HG03442 (cell line): Measurements from ENCODE around the gene PCDHGC4.
A peak's percentile ranks its signal among the peaks of the same experiment; 100 is the strongest.

Experiments
- ATAC-seq: cut with Tn5 transposase; IDR thresholded peaks from one replicate; pipeline ENCODE4 v1.9.1; 2021; ENCODE audit warnings: mild to moderate bottlenecking, moderate library complexity; ENCODE audit not compliant: unreplicated experiment

PCDHGC4 gene

GRCh38 chr5:141490271-141490670 is 5.4 kb downstream of the PCDHGC4 start:
- ATAC-seq: no peak

GRCh38 chr5:141490771-141491170 is 5.9 kb downstream of the PCDHGC4 start:
- no peak for ATAC-seq

GRCh38 chr5:141491323-141492167 is 6.7 kb downstream of the PCDHGC4 start:
- ATAC-seq: peak; percentile 15

DNA sequence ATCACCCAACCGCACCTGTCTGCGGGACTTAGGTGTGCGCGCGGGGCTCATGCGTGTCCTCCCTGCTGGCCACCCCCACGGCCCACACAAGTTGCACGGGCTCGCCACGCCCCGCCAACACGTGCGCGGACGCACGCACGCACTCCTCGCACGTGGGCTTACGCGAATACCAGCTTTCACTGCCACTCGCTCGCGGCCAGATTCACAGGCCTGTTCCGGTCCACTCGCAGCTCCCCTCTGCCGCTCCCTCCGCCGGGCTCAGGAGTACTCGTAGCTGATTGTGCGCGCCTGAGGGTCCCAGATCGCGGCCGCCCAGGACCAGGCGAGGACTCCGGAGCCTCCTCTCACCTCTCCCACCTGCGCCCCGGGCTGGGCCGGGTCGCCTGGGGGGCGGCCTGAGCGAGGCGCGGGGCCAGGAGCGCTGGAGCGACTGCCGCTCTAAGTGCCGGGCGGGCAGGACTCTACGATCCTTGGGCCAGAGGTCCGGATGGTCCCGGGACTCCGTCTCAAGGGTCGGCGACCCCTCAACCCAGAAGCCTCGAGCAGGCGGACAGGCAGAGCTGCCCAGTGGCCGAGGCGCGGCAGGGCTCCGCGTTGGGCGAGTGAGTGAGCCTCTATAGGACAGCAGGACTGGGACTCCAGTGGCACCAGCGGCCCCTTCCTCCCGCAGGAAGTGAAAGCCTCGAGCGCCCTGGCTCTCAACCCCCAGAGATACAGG is 7.5 kb downstream of the PCDHGC4 start:
- ATAC-seq: peak; percentile 42

- ATAC-seq: no peak
Measured at GRCh38 chr5:141493500-141494422, 8.9 kb downstream of the PCDHGC4 start.

DNA sequence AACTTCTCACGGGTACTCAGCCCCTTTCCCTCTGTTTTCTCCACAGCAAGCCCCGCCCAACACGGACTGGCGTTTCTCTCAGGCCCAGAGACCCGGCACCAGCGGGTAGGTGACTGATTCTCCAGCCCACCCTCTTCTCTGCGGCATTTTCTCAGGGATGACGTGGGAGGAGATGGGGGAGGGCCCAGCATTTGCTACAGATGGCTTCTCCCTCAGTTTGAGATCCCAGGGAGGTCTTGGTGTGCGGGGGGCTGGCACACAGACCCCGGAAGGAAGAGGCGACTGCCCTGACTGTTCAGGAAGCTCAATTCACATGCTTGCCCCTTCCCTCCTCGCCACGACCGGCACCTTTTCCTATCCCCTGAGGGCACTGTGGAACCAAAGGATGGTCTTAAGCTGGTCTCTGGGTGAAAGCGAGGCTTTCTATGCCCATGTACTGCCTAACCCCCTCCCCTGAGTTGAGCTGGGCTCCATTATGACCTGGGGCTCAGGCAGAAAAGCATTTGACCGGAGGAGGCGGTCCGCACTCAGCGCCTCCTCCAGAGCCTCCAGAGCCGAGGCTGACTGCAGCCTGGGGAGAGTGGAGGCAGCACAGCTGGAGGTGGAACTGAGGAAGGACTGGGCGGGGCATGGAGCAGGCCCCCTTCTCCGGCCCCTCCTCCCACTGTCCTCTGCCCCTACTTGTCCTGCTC is 10.1 kb downstream of the PCDHGC4 start:
- no peak for ATAC-seq

DNA sequence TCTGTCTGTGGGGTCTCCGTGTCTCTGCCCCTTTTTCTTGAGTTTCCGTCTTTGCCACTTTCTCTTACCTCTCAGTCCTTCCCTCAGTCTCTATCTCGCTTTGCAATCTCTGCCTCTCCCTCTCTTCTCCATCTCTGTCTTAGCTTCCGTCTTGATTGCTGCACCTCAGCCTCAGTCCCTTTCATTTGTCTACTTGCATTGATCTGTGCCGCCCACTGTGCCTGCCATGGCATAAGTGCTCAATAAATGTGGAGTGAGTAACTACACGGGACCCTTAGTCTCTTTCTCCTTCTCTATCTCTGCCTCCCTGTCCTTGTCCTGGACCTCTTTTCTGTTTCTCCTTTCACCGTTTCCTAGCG is 10.6 kb downstream of the PCDHGC4 start:
- no peak for ATAC-seq

DNA sequence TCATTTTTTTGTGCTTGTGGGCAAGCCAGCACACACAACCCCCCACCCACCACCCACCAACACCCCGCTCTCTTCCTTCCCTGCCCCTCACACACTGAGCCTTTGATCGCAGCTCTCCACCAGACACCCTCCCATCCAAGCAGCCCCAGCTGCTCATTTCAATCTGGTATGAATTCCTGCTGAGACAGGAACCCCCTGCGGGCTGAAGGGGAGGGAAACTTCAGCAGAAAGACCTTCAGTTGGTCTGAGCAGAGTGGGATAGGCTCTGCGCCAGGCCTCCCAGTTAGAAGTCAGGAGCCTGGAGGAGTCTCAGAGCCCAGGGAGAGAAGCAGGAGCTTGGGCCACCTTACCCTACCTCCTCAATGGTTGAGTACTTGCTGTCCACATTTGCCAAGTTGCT is 11.2 kb downstream of the PCDHGC4 start:
- no peak for ATAC-seq

- no peak for ATAC-seq
Measured at GRCh38 chr5:141501761-141502160, 16.9 kb downstream of the PCDHGC4 start.

GRCh38 chr5:141503681-141504080 is 18.9 kb downstream of the PCDHGC4 start:
- ATAC-seq: no peak

GRCh38 chr5:141504216-141504615 is 19.4 kb downstream of the PCDHGC4 start:
- no peak for ATAC-seq

- ATAC-seq: no peak
Measured at GRCh38 chr5:141506381-141507155, 21.7 kb downstream of the PCDHGC4 start.

GRCh38 chr5:141507387-141508091 is 22.7 kb downstream of the PCDHGC4 start:
- ATAC-seq: peak; percentile 39

DNA sequence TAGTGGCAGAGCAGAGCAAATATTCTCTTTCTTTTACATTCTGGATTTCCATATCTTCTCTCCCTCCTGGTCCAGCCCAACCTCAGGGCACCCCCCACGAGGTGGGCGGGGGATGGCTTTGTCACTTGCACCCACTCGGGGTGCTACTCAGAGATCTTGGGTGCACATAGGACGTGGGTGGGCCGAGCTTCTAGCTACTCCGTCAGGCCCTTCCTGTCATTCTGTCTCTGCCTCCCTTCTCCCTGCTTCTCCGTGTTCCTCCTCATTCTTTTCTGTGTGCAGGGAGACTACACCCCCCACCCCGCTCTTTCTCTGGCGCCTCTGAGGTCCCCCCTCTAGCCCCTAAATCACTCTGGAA is 23.6 kb downstream of the PCDHGC4 start:
- ATAC-seq: no peak

GRCh38 chr5:141508798-141509611 is 24.2 kb downstream of the PCDHGC4 start:
- peak; percentile 19 for ATAC-seq

- ATAC-seq: no peak
Measured at GRCh38 chr5:141510160-141510559, 25.3 kb downstream of the PCDHGC4 start.

DNA sequence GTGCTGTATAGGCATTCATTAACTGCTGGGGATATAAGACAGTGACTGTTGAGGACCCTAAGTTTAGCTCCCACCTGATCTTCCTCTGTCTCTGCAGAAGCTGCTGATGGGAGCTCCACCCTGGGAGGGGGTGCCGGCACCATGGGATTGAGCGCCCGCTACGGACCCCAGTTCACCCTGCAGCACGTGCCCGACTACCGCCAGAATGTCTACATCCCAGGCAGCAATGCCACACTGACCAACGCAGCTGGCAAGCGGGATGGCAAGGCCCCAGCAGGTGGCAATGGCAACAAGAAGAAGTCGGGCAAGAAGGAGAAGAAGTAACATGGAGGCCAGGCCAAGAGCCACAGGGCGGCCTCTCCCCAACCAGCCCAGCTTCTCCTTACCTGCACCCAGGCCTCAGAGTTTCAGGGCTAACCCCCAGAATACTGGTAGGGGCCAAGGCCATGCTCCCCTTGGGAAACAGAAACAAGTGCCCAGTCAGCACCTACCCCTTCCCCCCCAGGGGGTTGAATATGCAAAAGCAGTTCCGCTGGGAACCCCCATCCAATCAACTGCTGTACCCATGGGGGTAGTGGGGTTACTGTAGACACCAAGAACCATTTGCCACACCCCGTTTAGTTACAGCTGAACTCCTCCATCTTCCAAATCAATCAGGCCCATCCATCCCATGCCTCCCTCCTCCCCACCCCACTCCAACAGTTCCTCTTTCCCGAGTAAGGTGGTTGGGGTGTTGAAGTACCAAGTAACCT is 26.2 kb downstream of the PCDHGC4 start:
- ATAC-seq: peak; percentile 18
